RWPE2 (cell line): ENCODE data around the gene HLA-DQB2.
"Not testable (repeated sequence)": the region's sequence is repeated elsewhere in the genome, so short reads cannot be mapped to it uniquely, and the experiment has no call there.

ENCODE experiments used
- ATAC-seq: fragments of 200-7000 bp; cut with Tn5 transposase; 3 replicates; pipeline ENCODE4 v1.9.1; 2021; ENCODE audit warnings: low read depth
- DNase-seq: peaks from one replicate; pipeline ENCODE4 v3.0.0-alpha.2; 2020; ENCODE audit warnings: low spot score
- H3K27ac ChIP-seq: fragments of 450-650 bp; 2 replicates; pipeline ENCODE4 v1.5.1; 2017; ENCODE audit warnings: mild to moderate bottlenecking; ENCODE audit not compliant: poor library complexity, severe bottlenecking
- H3K27me3 ChIP-seq: fragments of 250-450 bp; sonication (Bioruptor Pico); 2 replicates; pipeline ENCODE4 v1.5.1; 2021; ENCODE audit warnings: mild to moderate bottlenecking, moderate library complexity; ENCODE audit not compliant: insufficient read depth, poor library complexity, severe bottlenecking
- H3K36me3 ChIP-seq: fragments of 250-450 bp; sonication (Bioruptor Pico); 2 replicates; pipeline ENCODE4 v1.5.1; 2020; ENCODE audit warnings: low read depth, mild to moderate bottlenecking, moderate library complexity
- H3K4me1 ChIP-seq: fragments of 250-450 bp; sonication (Bioruptor Pico); 2 replicates; pipeline ENCODE4 v1.5.1; 2021; ENCODE audit warnings: mild to moderate bottlenecking, moderate library complexity; ENCODE audit not compliant: insufficient read depth, poor library complexity, severe bottlenecking
- H3K4me3 ChIP-seq: fragments of 250-450 bp; sonication (Bioruptor Pico); 2 replicates; pipeline ENCODE4 v1.5.1; 2021; ENCODE audit warnings: mild to moderate bottlenecking, moderate library complexity; ENCODE audit not compliant: severe bottlenecking
- H3K9me3 ChIP-seq: fragments of 250-450 bp; sonication (Bioruptor Pico); 2 replicates; pipeline ENCODE4 v1.5.1; 2021; ENCODE audit warnings: mild to moderate bottlenecking, moderate library complexity; ENCODE audit not compliant: severe bottlenecking
- TF ChIP-seq, protein P1 (sequence below): fragments of 450-650 bp; IDR thresholded peaks from one replicate; pipeline ENCODE4 v1.5.1; 2017; ENCODE audit warnings: mild to moderate bottlenecking, moderate library complexity; ENCODE audit not compliant: poor library complexity, severe bottlenecking

The HLA-DQB2 gene

DNA sequence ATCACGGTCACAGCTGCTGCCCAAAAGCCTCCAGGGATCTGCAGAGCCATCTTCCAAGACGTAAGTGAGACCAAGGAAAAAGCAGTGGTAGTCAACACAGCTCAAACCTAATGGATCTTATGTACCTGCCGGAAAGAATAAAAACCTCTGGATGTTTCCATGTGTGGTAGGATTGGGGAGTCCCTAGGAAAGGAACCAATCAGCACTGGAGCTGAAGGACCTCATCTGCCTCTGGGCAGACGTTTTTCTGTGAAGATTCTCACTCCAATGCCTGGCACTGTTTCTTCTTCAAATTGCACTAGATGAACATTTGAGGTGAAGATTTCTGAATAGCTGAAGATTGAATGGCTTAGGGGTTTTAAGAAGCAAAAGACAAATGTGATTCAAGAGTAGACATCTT, at the start of gene HLA-DQB2:
HLA-DQB2 (minus strand) TSS at position 112 of the 400 bp plus-strand sequence; CDS start at position 50, 62 bp downstream.
- Histone ChIP-seq H3K36me3 (no peaks in the 10 kb centered on the region), H3K27ac (no peak within 1 kb of the TSS), H3K27me3 (peaks cover 49% of the 10 kb centered on the region), H3K4me3 (no peak within 1 kb of the TSS), H3K9me3 (no peaks in the 10 kb centered on the region), H3K4me1 (no peaks in the 10 kb centered on the region)
- DNase-seq (no peak), ATAC-seq (no peak)
- TF ChIP-seq, protein P1, sequence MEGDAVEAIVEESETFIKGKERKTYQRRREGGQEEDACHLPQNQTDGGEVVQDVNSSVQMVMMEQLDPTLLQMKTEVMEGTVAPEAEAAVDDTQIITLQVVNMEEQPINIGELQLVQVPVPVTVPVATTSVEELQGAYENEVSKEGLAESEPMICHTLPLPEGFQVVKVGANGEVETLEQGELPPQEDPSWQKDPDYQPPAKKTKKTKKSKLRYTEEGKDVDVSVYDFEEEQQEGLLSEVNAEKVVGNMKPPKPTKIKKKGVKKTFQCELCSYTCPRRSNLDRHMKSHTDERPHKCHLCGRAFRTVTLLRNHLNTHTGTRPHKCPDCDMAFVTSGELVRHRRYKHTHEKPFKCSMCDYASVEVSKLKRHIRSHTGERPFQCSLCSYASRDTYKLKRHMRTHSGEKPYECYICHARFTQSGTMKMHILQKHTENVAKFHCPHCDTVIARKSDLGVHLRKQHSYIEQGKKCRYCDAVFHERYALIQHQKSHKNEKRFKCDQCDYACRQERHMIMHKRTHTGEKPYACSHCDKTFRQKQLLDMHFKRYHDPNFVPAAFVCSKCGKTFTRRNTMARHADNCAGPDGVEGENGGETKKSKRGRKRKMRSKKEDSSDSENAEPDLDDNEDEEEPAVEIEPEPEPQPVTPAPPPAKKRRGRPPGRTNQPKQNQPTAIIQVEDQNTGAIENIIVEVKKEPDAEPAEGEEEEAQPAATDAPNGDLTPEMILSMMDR = no peak

DNA sequence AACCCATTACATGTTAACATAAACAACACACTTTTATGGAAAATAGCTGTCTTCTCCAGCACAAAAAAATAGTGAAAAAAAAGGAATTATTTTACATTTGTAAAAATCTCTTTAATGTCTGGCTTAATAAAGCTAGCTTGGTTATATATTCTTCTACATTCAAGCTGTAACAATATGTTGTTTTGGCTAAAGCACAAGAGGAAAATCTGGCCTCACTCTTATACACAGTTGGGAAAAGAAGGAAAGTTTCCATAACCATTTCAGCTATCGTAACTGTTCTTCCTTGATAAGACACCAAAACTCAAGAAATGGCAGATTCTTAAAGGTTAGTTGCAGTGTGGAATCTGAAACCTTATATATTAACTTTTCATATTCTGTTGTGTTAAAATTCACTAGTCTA, 45.8 kb upstream of the HLA-DQB2 start:
- ATAC-seq = no peak
- Histone ChIP-seq H3K4me3 (no peak overlapping the region), H3K27ac (no peak overlapping the region), H3K27me3 (no peaks in the 10 kb centered on the region), H3K4me1 (no peaks in the 10 kb centered on the region), H3K9me3 (no peaks in the 10 kb centered on the region), H3K36me3 (no peaks in the 10 kb centered on the region)
- no peak for DNase-seq
- TF ChIP-seq, protein P1 = no peak

DNA sequence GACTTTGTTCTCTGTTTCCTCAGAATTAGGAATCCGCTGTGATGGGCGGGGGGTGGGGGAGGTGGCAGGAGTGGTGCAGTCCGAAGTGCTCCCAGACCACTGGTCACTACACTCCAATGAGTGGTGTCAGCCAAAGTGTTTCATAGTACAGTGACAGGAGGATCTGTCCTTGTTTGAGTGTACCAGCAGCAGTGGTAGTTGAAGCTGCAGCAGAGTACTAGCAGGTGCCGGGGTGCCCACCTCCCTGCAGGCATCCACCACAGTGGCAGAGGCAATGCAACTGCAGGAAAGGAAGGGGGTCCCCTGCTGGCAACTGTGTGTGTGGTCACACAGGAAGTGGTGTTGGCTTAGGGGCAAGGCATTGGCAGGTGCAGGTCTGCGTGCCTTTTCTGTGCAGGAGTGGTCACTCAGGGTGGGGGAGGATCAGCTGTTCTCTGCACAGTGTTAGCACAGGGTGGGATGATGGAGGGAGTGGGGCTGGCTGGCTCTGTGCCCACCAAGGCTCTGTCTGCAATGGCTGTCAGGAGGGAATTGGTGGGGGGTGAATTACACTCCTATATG, 43.8 kb upstream of the HLA-DQB2 start:
- Histone ChIP-seq H3K9me3 (no peaks in the 10 kb centered on the region), H3K27ac (no peak overlapping the region), H3K4me1 (no peaks in the 10 kb centered on the region), H3K4me3 (no peak overlapping the region), H3K27me3 (no peaks in the 10 kb centered on the region), H3K36me3 (no peaks in the 10 kb centered on the region)
- ATAC-seq (no peak), DNase-seq (no peak)
- TF ChIP-seq, protein P1 = no peak

DNA sequence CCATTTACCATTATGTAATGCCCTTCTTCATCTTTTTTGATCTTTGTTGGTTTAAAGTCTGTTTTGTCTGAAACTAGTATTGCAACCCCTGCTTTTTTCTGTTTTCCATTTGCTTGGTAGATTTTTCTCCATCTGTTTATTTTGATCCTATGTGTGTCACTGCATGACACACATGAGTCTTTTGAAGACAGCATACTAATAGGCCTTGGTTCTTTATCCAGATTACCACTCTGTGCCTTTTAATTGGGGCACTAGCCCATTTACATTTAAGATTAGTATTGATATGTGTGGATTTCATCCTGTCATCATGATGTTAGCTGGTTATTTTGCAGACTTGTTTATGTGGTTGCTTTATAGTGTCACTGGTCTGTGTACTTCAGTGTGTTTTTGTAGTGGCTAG, 42.1 kb upstream of the HLA-DQB2 start:
- not testable (repeated sequence) for H3K27me3 ChIP-seq, DNase-seq, H3K27ac ChIP-seq, ATAC-seq, H3K36me3 ChIP-seq, H3K4me3 ChIP-seq, H3K9me3 ChIP-seq, H3K4me1 ChIP-seq

DNA sequence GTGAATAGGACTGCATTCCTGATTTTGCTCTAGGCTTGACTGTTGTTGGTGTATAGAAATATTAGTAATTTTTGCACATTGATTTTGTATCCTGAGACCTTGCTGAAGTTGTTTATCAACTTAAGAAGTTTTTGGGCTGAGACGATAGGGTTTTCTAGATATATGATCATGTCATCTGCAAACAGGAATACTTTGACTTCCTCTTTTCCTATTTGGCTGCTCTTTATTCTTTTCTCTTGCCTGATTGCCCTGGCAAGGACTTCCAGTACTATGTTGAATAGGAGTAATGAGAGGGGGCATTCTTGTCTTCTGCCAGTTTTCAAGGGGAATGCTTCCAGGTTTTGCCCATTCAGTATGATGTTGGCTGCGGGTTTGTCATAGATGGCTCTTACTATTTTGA, 40.1 kb upstream of the HLA-DQB2 start:
- ATAC-seq (no peak), DNase-seq (no peak)
- Histone ChIP-seq H3K4me3 (no peak overlapping the region), H3K27me3 (no peaks in the 10 kb centered on the region), H3K36me3 (no peaks in the 10 kb centered on the region), H3K4me1 (no peaks in the 10 kb centered on the region), H3K27ac (no peak overlapping the region), H3K9me3 (peaks cover 2% of the 10 kb centered on the region)
- TF ChIP-seq, protein P1 = no peak
